GM12878 (cell line): ENCODE data around the gene LAMA2. TPM values are rescaled to one million over a fixed set of nuclear protein-coding genes. Genes with fewer than 3 reads are reported as not detected.

Source experiments
- ATAC-seq: fragments of 200-7000 bp; cut with Tn5 transposase; 3 replicates; pipeline ENCODE4 v1.9.1; 2020; ENCODE audit warnings: mild to moderate bottlenecking, moderate library complexity
- BruUV-seq: library from RNA; stranded (reverse); fragments of 400-500 nt; replicated peaks from 2 replicates; lab custom pipeline; 2021; lab: Mats Ljungman, UMichigan
- CTCF ChIA-PET: fragments of 300-600 bp; sonication (Branson Sonifier 250); formaldehyde crosslinking; extraction: SDS; loops from one replicate; lab custom pipeline; 2021; ENCODE audit warnings: inconsistent platforms; lab: Yijun Ruan, JAX
- POLR2A ChIA-PET: fragments of 350-600 bp; formaldehyde crosslinking; extraction: SDS; loops from one replicate; lab custom pipeline; 2021; ENCODE audit warnings: inconsistent platforms; lab: Charles Lee
- RAD21 ChIA-PET: fragments of 300-600 bp; sonication (Branson Sonifier 250); formaldehyde crosslinking; loops from one replicate; lab custom pipeline; 2023; ENCODE audit warnings: antibody characterized with exemption; ENCODE audit not compliant: unreplicated experiment; lab: Charles Lee
- SMC1A ChIA-PET: fragments of 300-600 bp; sonication (Branson Sonifier 250); formaldehyde crosslinking; loops from one replicate; lab custom pipeline; 2023; ENCODE audit not compliant: unreplicated experiment, uncharacterized antibody; lab: Charles Lee
- DNase-seq: peaks from one replicate; pipeline ENCODE4 v3.0.0-alpha.2; 2011; ENCODE audit warnings: low read depth, low spot score
- FAIRE-seq: peaks from 3 replicates; lab custom pipeline; 2011; peaks lifted over from hg19 to GRCh38; lab: Jason Lieb, UNC
- H2AFZ ChIP-seq: 2 replicates; pipeline ENCODE4 v1.6.0; 2011; ENCODE audit warnings: low read depth, low read length, control low read depth; ENCODE audit not compliant: control insufficient read depth
- H3K27ac ChIP-seq: 2 replicates; pipeline ENCODE4 v1.5.1; 2011; ENCODE audit warnings: control low read depth; ENCODE audit not compliant: control insufficient read depth, insufficient read depth
- H3K27me3 ChIP-seq, 2 experiments: replicated peaks in 1 of 2; 2 replicates each; pipeline versions ENCODE4 v1.6.0 to v1.6.1; 2011; ENCODE audit warnings: low read length in 1 of 2; ENCODE audit not compliant: control insufficient read depth in 2 of 2, insufficient read depth in 2 of 2
- H3K36me3 ChIP-seq, 2 experiments: 2 replicates each; pipeline ENCODE4 v1.5.1; 2011; ENCODE audit warnings: low read length in 1 of 2; ENCODE audit not compliant: control insufficient read depth in 2 of 2, insufficient read depth in 2 of 2
- H3K4me1 ChIP-seq: 2 replicates; pipeline ENCODE4 v1.6.1; 2011; ENCODE audit warnings: mild to moderate bottlenecking, low read length, moderate library complexity, mixed read lengths; ENCODE audit not compliant: control insufficient read depth, insufficient read depth
- H3K4me2 ChIP-seq: 2 replicates; pipeline ENCODE4 v1.6.0; 2011; ENCODE audit warnings: control low read depth; ENCODE audit not compliant: control insufficient read depth, insufficient read depth
- H3K4me3 ChIP-seq: fragments of 200-600 bp; sonication (generic); 2 replicates; pipeline ENCODE4 v1.5.1; 2016
- H3K79me2 ChIP-seq: 2 replicates; pipeline ENCODE4 v1.6.0; 2011; ENCODE audit warnings: low read length; ENCODE audit not compliant: control insufficient read depth, insufficient read depth
- H3K9ac ChIP-seq: 2 replicates; pipeline ENCODE4 v1.8.0; 2011; ENCODE audit warnings: low read length, control low read depth, mixed read lengths; ENCODE audit not compliant: control insufficient read depth, insufficient read depth
- H3K9me3 ChIP-seq: replicated peaks from 3 replicates; pipeline ENCODE4 v1.5.1; 2011; ENCODE audit warnings: mild to moderate bottlenecking, low read length; ENCODE audit not compliant: control insufficient read depth, insufficient read depth
- H4K20me1 ChIP-seq: 2 replicates; pipeline ENCODE4 v1.6.0; 2011; ENCODE audit not compliant: control insufficient read depth, insufficient read depth
- GATAD2B ChIP-seq: fragments of 450-650 bp; conservative IDR thresholded peaks from 2 replicates; pipeline ENCODE4 v1.6.1; 2017; ENCODE audit warnings: low read depth, mild to moderate bottlenecking, moderate library complexity
- SRF ChIP-seq, 2 experiments: IDR thresholded peaks; 2 replicates each; pipeline ENCODE4 v1.6.1; 2011; ENCODE audit warnings: low read depth in 2 of 2, low read length in 2 of 2, mild to moderate bottlenecking in 1 of 2, moderate library complexity in 1 of 2
- ZBED1 ChIP-seq: IDR thresholded peaks from 2 replicates; pipeline ENCODE4 v1.6.1; 2016; ENCODE audit warnings: borderline replicate concordance
- ZBTB40 ChIP-seq: fragments of 450-650 bp; IDR thresholded peaks from 2 replicates; pipeline ENCODE4 v1.6.1; 2016; ENCODE audit warnings: mild to moderate bottlenecking, moderate library complexity, borderline replicate concordance
- ZNF687 ChIP-seq: fragments of 450-650 bp; IDR thresholded peaks from 2 replicates; pipeline ENCODE4 v1.6.1; 2017; ENCODE audit warnings: mild to moderate bottlenecking, moderate library complexity
- ZSCAN29 ChIP-seq: fragments of 450-650 bp; IDR thresholded peaks from 2 replicates; pipeline ENCODE4 v1.6.1; 2017; ENCODE audit warnings: mild to moderate bottlenecking, moderate library complexity
- whole genome bisulfite sequencing: methylation state at CpG from one replicate; pipeline ENCODE4 v1.1.6; 2016; ENCODE audit warnings: low lambda C conversion rate; ENCODE audit not compliant: insufficient replicate concordance, insufficient coverage; ENCODE audit errors: missing lambda C conversion rate; 5-methylcytosine and 5-hydroxymethylcytosine counted together
- in situ Hi-C: fragments of 300-500 bp; cut with MboI; formaldehyde crosslinking; loops from 9 replicates; pipeline ENCODE4 v1.14.3; 2018; ENCODE audit warnings: mixed read lengths
- intact Hi-C: fragments of 100-400 bp; cut with micrococcal nuclease; formaldehyde crosslinking; loops from one replicate; pipeline ENCODE4 v1.14.2; 2022; ENCODE audit not compliant: unreplicated experiment
- polyA plus RNA-seq, 11 experiments: library from polyadenylated mRNA; depleted of rRNA in 4 of 11; unstranded in 6 of 11; stranded (reverse) in 5 of 11; fragments of >200 nt; fragmentation: Nextera tagmentation in 4 of 11; fragmentation: Illumina TruSeq in 1 of 11; extraction: Ambion mirVana in 4 of 11; extraction: Trizol in 1 of 11; gene quantifications; 1 replicate in 1 of 11; 2 replicates in 10 of 11; pipeline versions ENCODE4 v1.2.1 to v1.2.3, GENCODE V29; 2011 to 2016; ENCODE audit warnings: inconsistent platforms in 2 of 11, missing spikeins in 2 of 11, low read depth in 1 of 11
- total RNA-seq, 4 experiments: library from RNA; depleted of rRNA in 3 of 4; stranded (reverse); fragments of >200 nt in 3 of 4; fragmentation: Illumina TruSeq in 1 of 4; extraction: Trizol in 1 of 4; gene quantifications; 2 replicates each; pipeline versions ENCODE4 v1.2.1 to v1.2.3, GENCODE V29; 2013 to 2021
- TF ChIP-seq, protein P1 (sequence below), 3 experiments: IDR thresholded peaks in 2 of 3; conservative IDR thresholded peaks in 1 of 3; 2 replicates each; pipeline ENCODE4 v1.5.1; 2011; ENCODE audit warnings: low read depth in 3 of 3, low read length in 3 of 3, mild to moderate bottlenecking in 3 of 3, control low read depth in 2 of 3, moderate library complexity in 2 of 3, inconsistent platforms in 1 of 3, mixed read lengths in 1 of 3; ENCODE audit not compliant: control insufficient read depth in 2 of 3, insufficient read depth in 1 of 3; ENCODE audit errors: extremely low read depth in 1 of 3

LAMA2 gene
- total and polyA plus RNA-seq, 10 of the 15 experiments (the other 5 are each of a cell fraction or from before 2014, with no cell fraction given): 0.04 to 2.0 (median 0.37) TPM; not detected in 1

GRCh38 chr6:128979071-128979470, 96.1 kb downstream of the LAMA2 start:
- Histone ChIP-seq H3K36me3 (no peaks in the 10 kb centered on the region), H4K20me1 (no peaks in the 10 kb centered on the region), H3K27me3 (no peaks in the 10 kb centered on the region), H3K4me2 (no peak overlapping the region), H2AFZ (no peak overlapping the region), H3K27ac (no peak overlapping the region), H3K79me2 (no peaks in the 10 kb centered on the region), H3K4me1 (no peaks in the 10 kb centered on the region), H3K9ac (no peak overlapping the region), H3K4me3 (no peak overlapping the region), H3K9me3 (no peaks in the 10 kb centered on the region)
- TF ChIP-seq ZSCAN29 (no peak), ZBTB40 (no peak), SRF (IDR thresholded peaks at IDR 0.05; ENCODE audit: low read depth in 2 of 2, low read length in 2 of 2) (no peak), GATAD2B (no peak), ZBED1 (no peak), ZNF687 (no peak)
- TF ChIP-seq, protein P1, sequence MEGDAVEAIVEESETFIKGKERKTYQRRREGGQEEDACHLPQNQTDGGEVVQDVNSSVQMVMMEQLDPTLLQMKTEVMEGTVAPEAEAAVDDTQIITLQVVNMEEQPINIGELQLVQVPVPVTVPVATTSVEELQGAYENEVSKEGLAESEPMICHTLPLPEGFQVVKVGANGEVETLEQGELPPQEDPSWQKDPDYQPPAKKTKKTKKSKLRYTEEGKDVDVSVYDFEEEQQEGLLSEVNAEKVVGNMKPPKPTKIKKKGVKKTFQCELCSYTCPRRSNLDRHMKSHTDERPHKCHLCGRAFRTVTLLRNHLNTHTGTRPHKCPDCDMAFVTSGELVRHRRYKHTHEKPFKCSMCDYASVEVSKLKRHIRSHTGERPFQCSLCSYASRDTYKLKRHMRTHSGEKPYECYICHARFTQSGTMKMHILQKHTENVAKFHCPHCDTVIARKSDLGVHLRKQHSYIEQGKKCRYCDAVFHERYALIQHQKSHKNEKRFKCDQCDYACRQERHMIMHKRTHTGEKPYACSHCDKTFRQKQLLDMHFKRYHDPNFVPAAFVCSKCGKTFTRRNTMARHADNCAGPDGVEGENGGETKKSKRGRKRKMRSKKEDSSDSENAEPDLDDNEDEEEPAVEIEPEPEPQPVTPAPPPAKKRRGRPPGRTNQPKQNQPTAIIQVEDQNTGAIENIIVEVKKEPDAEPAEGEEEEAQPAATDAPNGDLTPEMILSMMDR (IDR thresholded peaks at IDR 0.05 in 2 of 3, conservative IDR thresholded peaks at IDR 0.05 in 1 of 3; ENCODE audit: control insufficient read depth in 2 of 3, extremely low read depth in 1 of 3, insufficient read depth in 1 of 3, low read depth in 3 of 3, low read length in 3 of 3): no peak
- DNase-seq: no peak
- intact Hi-C loops: no loop called here
- SMC1A ChIA-PET: interaction anchor here (0.5 kb wide), 1 partner anchor 217 kb away, joined by 4 read pairs; no protein-coding TSS in a partner anchor
- CTCF ChIA-PET: no interaction called here
- no peak for FAIRE-seq
- RAD21 ChIA-PET: no interaction called here
- 3% methylated on average over 2 of the region's 2 CpGs for WGBS
- no peak for ATAC-seq
- POLR2A ChIA-PET: no interaction called here
- in situ Hi-C loops: no loop called here
- BruUV-seq: no TSS peak
